NCI-H524 (cell line): Measurements from ENCODE around the gene LCE1E.

Experiments used
- DNase-seq, 2 experiments: peaks; one replicate each; lab custom pipeline; 2025; lab: John Stamatoyannopoulos, UW

LCE1E gene

DNA sequence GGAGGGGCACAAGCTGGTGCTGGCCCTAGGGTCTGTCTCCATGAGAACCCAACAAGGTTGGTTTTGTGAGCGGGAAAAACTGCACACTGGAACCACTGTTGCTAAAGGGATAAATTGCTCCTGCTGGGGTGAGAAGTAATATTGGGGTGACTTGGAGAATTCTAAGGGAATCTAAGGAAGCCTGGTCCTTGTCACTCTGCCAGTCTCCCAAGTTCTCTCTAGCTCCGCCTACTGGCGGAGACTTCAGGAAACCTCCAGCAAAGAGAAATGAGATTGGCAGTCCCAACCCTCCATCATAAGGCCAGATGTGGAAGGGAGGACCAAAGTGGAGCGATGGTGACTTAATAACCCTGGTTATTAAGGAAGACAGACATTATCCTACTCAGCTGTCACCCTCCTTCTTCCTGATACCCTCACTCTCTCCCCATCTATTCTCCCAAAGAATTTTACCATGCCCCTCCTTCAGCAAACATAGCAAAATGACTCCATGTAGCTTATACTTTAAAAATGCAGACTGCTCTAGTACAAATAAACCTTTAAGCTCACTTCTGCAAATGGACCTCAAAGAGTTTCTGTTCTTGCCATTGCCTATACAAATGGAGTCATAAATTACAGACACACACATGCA lies 8.4 kb upstream of the LCE1E start:
- DNase-seq = no peak

DNA sequence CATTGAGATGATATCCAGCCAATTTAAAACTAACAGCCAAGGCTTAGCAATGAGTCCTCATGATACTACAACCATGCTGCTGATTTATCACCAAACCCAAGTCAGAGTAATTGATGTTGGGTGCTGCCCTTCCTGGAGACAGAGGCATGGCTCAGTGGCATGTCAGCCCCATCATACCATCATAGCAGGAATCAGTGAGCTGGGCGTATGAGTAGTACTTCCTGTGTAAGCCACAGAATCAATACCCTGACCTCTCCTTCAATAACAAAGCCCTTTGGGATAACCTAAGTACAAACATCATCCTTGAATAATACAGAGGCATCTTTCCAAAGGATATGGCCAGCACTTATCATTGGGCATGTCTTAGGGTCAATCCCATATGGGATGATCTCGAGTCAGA lies 3.0 kb upstream of the LCE1E start:
- DNase-seq = no peak

DNA sequence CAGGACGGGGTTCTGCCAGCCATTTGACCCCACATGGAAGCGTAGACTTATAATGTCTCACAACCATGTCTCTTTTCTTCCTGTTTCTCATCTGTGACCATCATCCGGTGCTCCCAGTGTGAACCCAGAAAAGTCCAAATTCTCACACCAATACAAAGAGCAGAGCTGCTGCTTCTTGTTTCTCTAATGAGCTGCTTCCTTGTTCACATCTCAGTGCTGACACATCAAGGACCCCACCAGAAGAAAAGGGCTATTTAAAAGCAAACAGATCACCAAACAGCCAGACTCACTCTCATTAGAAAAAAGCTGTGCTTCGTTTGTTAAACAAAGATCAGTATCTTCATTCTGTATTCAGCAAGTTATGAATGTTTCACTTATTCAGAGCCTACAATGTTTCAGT lies 9.6 kb downstream of the LCE1E start:
- DNase-seq = no peak

DNA sequence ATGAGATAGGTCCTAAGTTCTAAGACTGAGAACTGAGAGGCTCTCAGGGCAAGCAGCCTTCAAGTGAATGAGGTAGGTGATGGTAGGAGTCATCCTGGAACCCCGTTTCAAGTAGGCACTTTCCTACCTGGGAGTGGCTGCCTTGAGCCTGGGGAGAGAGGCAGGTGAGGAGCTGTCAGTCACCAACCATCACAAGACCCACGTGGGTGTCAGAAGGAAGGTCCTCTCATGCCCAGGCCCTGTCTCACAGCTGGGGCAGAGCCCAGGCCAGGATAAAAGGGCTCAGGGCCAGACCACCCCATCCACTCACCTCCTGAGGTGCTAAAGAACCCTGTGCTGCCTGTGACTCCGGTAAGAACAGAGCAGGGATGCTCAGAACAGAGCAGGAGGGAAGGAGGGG lies 10.4 kb downstream of the LCE1E start, which contains the start of gene LCE1D:
TSS of gene LCE1D (plus strand) at position 301 of the 400 bp plus-strand sequence. CDS start 1,074 bp downstream, outside the sequence.
- no peak for DNase-seq

DNA sequence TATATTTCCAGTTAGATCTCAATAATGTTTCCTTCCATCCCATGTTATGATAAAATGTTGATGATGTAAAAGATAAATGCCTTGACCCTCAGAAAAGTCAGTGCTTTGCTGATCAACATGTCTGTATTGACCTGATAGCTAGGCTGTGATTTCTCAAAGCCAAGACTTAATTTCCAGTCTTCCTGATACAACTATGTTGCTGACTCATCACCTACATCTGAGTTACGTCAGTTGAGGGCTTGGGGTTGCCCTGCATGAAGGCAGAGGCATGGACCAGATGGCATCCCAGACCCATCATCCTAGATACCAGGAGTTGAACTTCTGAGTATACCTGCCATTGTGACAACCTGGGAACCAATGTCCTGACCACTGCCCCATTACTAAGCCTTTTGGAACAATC lies 15.3 kb downstream of the LCE1E start:
- no peak for DNase-seq

DNA sequence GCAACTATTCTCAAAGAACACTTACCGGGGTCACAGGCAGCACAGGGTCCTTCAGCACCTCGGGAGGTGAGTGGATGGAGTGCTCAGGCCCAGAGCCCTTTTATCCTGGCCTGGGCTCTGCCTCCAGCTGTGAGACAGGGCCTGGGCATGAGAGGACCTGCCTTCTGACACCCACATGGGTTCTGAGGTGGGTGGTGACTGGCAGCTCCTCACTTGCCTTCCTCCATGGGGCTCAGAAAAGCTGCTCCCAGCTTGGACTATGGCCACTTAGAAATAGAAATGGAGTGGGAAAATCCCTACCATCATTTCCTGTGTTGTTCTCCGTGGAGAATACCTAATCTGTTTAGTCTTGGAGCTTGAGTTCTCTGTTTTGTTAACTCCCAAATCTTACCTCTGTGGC lies 20.5 kb downstream of the LCE1E start, which contains the start of gene LCE1C:
TSS of gene LCE1C (minus strand) at position 76 of the 400 bp plus-strand sequence. CDS start 1,173 bp downstream, outside the sequence.
- DNase-seq = no peak

DNA sequence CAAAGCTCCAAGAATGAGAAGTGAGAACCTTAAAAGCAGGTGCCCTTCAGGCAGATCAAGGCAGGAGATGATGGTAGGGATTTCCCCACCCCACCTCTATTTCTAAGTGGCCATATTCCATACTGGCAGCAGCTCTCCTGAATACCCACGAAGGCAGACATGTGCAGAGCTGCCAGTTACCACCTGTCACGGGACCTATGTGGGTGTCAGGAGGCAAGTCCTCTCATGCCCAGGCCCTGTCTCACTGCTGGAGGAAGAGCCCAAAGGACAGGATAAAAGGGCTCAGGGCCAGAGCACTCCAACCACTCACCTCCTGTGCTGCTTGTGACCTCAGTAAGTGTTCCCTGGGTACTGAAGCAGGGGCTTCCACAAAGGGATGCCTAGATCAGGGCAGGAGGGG lies 25.0 kb downstream of the LCE1E start:
- no peak for DNase-seq

DNA sequence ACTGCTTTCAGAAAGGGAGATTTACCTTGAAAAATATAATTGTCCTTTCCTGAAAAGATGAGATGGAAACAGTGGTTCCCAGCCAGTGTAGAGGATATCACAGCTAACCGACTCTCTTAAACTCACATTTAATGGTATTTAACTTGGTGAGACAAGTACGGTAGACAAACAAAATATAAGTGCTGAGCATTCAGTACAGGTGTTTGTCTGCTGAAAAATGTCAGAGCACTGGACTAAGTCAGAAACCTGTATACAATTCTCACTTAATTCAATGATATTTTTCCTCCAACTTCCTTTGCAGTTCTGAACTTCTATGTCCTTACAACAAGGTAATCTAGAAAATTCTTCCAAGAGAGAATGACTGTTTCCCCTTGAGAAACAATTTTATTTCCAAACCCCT lies 25.6 kb downstream of the LCE1E start, which contains the start of gene LCE1B:
TSS of gene LCE1B (plus strand) at position 301 of the 400 bp plus-strand sequence. CDS start 476 bp downstream, outside the sequence.
- DNase-seq = no peak

DNA sequence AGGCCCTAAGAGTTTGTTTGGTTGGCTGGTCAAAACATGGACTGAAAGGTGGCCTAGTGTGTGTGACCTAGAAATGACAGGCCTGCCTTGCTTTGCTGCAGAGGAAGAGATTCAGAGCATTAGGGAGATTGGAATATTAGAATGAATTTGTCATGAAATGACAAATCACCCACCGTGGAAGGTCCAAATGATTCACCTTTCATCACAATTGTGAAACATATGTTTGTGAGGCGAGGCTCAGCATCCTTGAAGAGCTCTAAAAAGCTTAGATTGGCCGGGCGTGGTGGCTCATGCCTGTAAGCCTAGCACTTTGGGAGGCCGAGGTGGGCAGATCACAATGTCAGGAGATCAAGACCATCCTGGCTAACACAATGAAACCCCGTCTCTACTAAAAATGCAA lies 31.3 kb downstream of the LCE1E start:
- DNase-seq = no peak

DNA sequence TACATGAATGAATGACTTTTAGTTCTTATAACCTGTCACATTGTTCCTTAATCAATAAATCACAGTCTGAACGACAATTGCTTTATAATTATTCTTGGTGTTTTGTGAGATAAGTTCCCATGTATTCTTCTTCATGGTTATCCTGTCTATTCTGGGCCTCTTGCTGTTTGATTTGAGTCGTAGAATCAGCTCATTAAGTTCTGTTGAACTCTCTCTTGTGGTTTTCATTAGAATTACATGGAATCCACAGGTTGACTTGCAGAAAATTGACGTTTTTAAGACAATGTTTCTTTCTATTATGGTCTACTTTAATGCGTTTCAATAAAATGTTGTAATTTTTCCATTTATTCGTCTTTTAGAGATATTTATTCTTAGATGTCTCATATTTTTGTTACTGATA lies 37.2 kb downstream of the LCE1E start:
- no peak for DNase-seq

DNA sequence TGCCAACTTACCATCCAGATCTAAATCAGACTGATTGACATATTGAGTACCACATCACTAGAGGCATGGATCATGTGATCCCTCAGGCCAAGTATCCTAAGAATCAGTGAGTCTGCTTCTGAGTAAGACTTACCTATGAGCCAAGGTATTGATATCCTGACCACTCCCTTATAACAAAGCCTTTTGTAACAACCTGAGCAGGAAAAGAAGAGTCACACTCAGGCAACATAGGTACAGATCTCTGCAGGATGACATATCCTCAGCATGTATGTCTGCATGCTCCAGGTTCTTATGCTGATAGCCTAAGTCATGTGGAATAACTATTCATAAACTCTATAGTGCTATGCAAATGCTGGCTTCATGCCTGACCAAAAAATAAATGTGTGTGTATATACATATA lies 38.9 kb downstream of the LCE1E start:
- no peak for DNase-seq

DNA sequence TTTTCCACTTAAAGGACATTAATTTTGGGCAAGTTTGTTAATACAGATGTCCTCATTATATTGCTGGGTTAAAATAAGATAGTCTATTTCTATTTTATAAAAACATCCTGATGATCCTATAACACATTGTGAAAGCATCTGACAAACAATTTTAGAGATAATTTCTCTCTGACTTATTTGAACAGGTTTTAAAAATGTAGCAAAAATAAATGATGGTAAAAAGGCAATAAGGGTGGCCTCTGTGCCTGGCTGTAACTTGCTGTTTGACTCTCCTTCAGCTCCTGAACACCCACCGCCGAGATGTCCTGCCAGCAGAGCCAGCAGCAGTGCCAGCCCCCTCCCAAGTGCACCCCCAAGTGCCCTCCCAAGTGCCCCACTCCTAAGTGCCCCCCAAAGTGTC lies 41.1 kb downstream of the LCE1E start, which contains the start of gene LCE1A:
TSS of gene LCE1A (plus strand) at position 301 of the 400 bp plus-strand sequence. CDS start at position 301, 0 bp downstream.
- no peak for DNase-seq

DNA sequence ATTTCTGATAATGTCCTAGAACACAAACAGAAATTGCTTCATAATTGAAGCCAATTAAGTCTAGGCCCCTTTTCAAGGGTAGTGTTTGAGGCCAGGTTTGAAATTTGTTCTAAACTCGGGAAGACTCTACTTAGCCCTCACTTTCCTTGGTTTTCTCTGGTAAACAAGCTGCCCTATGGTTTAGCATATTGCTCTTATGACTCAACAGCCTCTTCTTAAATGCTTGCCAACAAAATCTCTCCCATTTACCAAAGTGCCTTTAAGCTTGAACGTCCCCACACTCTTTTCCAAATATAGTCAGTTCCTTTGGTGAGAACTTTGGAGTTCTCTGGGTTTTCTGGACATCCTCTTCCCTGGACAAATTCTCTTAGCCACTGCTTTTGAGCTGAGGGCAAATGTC lies 50.8 kb downstream of the LCE1E start:
- DNase-seq = no peak
